OCI-LY3 (cell line): ENCODE results near the gene RAB27B.
A peak's percentile ranks its signal among the peaks of the same experiment; 100 is the strongest.

Source experiments
- H2AFZ ChIP-seq: fragments of 200-600, 300-600 bp; shearing (Covaris generic); 2 replicates; pipeline ENCODE4 v1.6.0; 2014; ENCODE audit warnings: antibody characterized with exemption, low read depth, low read length
- H3K27ac ChIP-seq: fragments of 200-600, 300-600 bp; sonication (generic); 2 replicates; pipeline ENCODE4 v1.5.1; 2014; ENCODE audit warnings: mild to moderate bottlenecking, low read length, moderate library complexity, mixed read lengths
- H3K27me3 ChIP-seq: fragments of 200-600, 300-600 bp; sonication (generic); 2 replicates; pipeline ENCODE4 v1.6.1; 2014; ENCODE audit warnings: low read depth, low read length, mixed read lengths
- H3K36me3 ChIP-seq: fragments of 200-600, 300-600 bp; sonication (generic); replicated peaks from 2 replicates; pipeline ENCODE3; 2014; ENCODE audit warnings: low read depth, low read length, mixed read lengths
- H3K4me1 ChIP-seq: fragments of 300-600, 200-600 bp; sonication (generic); 2 replicates; pipeline ENCODE4 v1.6.1; 2014; ENCODE audit warnings: low read length, mixed read lengths
- H3K4me2 ChIP-seq: fragments of 200-600, 300-600 bp; sonication (generic); 2 replicates; pipeline ENCODE4 v1.6.1; 2014; ENCODE audit warnings: low read length, mixed read lengths
- H3K4me3 ChIP-seq: fragments of 300-600, 200-600 bp; sonication (generic); 2 replicates; pipeline ENCODE4 v1.5.1; 2014; ENCODE audit warnings: antibody characterized with exemption, mild to moderate bottlenecking, low read length, moderate library complexity
- H3K79me2 ChIP-seq: fragments of 300-600, 200-600 bp; shearing (Covaris generic); 2 replicates; pipeline ENCODE4 v1.6.1; 2014; ENCODE audit warnings: mild to moderate bottlenecking, low read length, mixed read lengths
- H3K9ac ChIP-seq: fragments of 300-600, 200-600 bp; shearing (Covaris generic); 2 replicates; pipeline ENCODE4 v1.6.0; 2014; ENCODE audit warnings: mild to moderate bottlenecking, low read length, moderate library complexity
- H3K9me3 ChIP-seq: fragments of 200-600, 300-600 bp; shearing (Covaris generic); 2 replicates; pipeline ENCODE4 v1.6.1; 2014; ENCODE audit warnings: low read length, mixed read lengths; ENCODE audit not compliant: insufficient read depth
- H4K20me1 ChIP-seq: fragments of 200-600, 300-600 bp; sonication (generic); 2 replicates; pipeline ENCODE4 v1.6.1; 2016; ENCODE audit warnings: low read length, mixed read lengths; ENCODE audit not compliant: insufficient read depth
- EZH2phosphoT487 ChIP-seq: fragments of 200-600 bp; shearing (Covaris generic); IDR thresholded peaks from 2 replicates; pipeline ENCODE4 v1.6.1; 2018; ENCODE audit warnings: antibody characterized with exemption, mixed run types, low read depth
- TF ChIP-seq, protein P1 (sequence below): fragments of 200-600, 300-600 bp; sonication (generic); IDR thresholded peaks from 2 replicates; pipeline ENCODE4 v1.5.1; 2014; ENCODE audit warnings: antibody characterized with exemption, low read length, low read depth

The RAB27B gene

DNA sequence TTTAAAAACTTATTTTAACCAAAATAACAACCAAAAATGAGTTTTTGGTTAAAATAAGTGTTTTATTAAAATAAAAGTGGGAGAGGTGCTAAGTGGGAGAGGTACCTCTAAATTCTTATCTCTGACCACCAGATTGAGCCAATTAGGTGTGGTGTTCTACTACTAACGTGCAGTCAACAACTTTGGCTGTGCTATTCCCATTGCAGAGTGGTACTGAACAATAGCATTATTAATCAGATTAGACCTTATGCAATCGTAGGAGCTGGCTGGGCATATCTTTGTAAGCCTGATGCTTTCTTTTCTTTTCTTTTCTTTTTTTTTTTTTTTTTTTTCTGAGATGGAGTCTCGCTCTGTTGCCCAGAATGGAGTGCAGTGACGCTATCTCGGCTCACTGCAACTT lies 38.9 kb downstream of the RAB27B start:
- Histone ChIP-seq H4K20me1 (no peaks in the 10 kb centered on the region), H3K27ac (no peak overlapping the region), H3K9ac (no peak overlapping the region), H3K4me3 (no peak overlapping the region), H3K27me3 (peaks cover 13% of the 10 kb centered on the region; the same call in 1 of the 2 replicates), H3K36me3 (no peaks in the 10 kb centered on the region), H3K4me1 (no peaks in the 10 kb centered on the region), H2AFZ (no peak overlapping the region), H3K79me2 (no peaks in the 10 kb centered on the region), H3K9me3 (no peaks in the 10 kb centered on the region), H3K4me2 (no peak overlapping the region)
- TF ChIP-seq EZH2phosphoT487: no peak
- TF ChIP-seq, protein P1, sequence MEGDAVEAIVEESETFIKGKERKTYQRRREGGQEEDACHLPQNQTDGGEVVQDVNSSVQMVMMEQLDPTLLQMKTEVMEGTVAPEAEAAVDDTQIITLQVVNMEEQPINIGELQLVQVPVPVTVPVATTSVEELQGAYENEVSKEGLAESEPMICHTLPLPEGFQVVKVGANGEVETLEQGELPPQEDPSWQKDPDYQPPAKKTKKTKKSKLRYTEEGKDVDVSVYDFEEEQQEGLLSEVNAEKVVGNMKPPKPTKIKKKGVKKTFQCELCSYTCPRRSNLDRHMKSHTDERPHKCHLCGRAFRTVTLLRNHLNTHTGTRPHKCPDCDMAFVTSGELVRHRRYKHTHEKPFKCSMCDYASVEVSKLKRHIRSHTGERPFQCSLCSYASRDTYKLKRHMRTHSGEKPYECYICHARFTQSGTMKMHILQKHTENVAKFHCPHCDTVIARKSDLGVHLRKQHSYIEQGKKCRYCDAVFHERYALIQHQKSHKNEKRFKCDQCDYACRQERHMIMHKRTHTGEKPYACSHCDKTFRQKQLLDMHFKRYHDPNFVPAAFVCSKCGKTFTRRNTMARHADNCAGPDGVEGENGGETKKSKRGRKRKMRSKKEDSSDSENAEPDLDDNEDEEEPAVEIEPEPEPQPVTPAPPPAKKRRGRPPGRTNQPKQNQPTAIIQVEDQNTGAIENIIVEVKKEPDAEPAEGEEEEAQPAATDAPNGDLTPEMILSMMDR: no peak

DNA sequence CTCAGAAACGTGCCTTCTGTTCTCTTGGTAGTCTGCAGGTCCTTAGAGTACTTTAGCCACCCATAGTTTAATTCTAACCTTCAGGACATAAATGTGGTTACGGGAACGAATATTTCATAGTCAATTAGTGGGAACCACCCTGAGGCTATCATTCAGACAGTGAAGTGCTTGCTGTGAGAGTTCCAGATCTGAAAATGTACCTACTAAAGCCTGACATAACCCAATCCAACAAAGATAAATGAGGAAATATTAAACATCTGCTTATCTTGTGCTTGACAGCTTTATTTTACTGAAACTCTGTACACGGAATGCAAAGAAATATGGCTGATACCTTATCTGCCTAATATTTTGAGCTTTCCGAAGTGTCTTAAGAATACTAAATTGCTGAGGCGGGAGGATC lies 43.0 kb downstream of the RAB27B start:
- TF ChIP-seq EZH2phosphoT487: no peak
- TF ChIP-seq, protein P1: no peak
- H3K36me3 ChIP-seq: no peaks in the 10 kb centered on the region
- H3K4me3 ChIP-seq: no peak overlapping the region
- peaks cover 18% of the 10 kb centered on the region for H3K27me3 ChIP-seq
- 0 out of 2 replicates have a peak, but pooled peaks cover 3% of the 10 kb centered on the region for H4K20me1 ChIP-seq
- H3K79me2 ChIP-seq: no peaks in the 10 kb centered on the region
- H3K9me3 ChIP-seq: no peaks in the 10 kb centered on the region
- no peak overlapping the region for H3K4me2 ChIP-seq
- no peak overlapping the region for H3K27ac ChIP-seq
- no peak overlapping the region for H2AFZ ChIP-seq
- H3K9ac ChIP-seq: no peak overlapping the region
- H3K4me1 ChIP-seq: peaks cover 20% of the 10 kb centered on the region

DNA sequence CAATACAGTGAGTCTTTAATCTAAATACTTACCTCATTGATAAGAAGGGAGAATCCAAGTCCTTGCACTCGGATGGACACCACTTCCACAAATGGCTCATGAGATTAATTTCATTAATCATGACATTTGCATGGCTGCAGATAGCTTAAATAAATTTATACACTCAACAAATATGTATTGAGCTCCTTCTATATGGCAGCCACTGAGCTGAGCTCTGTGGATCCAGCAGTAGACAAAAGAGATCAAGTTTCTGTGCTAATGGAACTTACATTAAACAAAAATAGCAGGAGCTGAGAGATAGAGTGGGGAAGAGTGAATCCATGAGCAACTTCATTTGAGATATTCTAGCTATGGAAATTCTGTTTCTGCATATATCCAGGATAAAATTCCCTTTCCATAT lies 44.4 kb downstream of the RAB27B start:
- no peak overlapping the region for H3K9ac ChIP-seq
- no peaks in the 10 kb centered on the region for H3K79me2 ChIP-seq
- no peaks in the 10 kb centered on the region for H3K36me3 ChIP-seq
- H4K20me1 ChIP-seq: 0 out of 2 replicates have a peak, but pooled peaks cover 3% of the 10 kb centered on the region
- no peak overlapping the region for H3K4me2 ChIP-seq
- H3K4me1 ChIP-seq: peaks cover 20% of the 10 kb centered on the region
- H3K27me3 ChIP-seq: peaks cover 18% of the 10 kb centered on the region
- no peak for TF ChIP-seq EZH2phosphoT487
- TF ChIP-seq, protein P1: no peak
- H3K27ac ChIP-seq: no peak overlapping the region
- no peaks in the 10 kb centered on the region for H3K9me3 ChIP-seq
- H3K4me3 ChIP-seq: no peak overlapping the region
- H2AFZ ChIP-seq: no peak overlapping the region

DNA sequence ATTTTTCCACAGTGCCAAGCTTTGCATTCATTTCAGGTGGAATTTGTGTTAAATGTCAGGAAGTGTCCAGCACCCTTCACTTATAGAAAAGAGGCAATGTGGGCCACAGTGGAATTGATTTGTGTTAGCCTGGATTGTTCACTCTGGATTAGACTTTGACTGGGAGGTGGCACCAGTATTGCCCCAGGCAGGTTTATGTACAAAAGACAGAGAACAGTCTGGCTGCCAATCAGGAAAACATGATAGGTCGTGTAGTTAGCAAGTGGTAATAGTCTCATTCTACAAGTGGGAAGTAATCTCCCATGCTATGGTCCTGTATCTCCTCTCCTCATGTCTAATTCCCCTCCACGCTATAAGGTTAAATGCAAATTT lies 45.6 kb downstream of the RAB27B start:
- H4K20me1 ChIP-seq: 0 out of 2 replicates have a peak, but pooled peaks cover 3% of the 10 kb centered on the region
- H3K36me3 ChIP-seq: no peaks in the 10 kb centered on the region
- H3K79me2 ChIP-seq: no peaks in the 10 kb centered on the region
- TF ChIP-seq EZH2phosphoT487: no peak
- TF ChIP-seq, protein P1: no peak
- no peaks in the 10 kb centered on the region for H3K9me3 ChIP-seq
- no peak overlapping the region for H2AFZ ChIP-seq
- H3K9ac ChIP-seq: no peak overlapping the region; the same call in 1 of the 2 replicates
- peak overlapping the region; percentile 48 for H3K4me3 ChIP-seq
- H3K27me3 ChIP-seq: peaks cover 18% of the 10 kb centered on the region
- H3K4me1 ChIP-seq: peaks cover 27% of the 10 kb centered on the region
- peak overlapping the region; percentile 7; the same call in 1 of the 2 replicates for H3K27ac ChIP-seq
- peak overlapping the region; percentile 71 for H3K4me2 ChIP-seq
